IMR-90 (cell line): ENCODE measurements around the gene SLC26A1. TPM values are rescaled to one million over a fixed set of nuclear protein-coding genes. Genes with fewer than 3 reads are reported as not detected.

Experiments used
- ATAC-seq: fragments of 200-7000 bp; cut with Tn5 transposase; 2 replicates; pipeline ENCODE4 v1.9.1; 2020; ENCODE audit warnings: low read depth, mild to moderate bottlenecking, moderate library complexity
- BruUV-seq: library from RNA; stranded (reverse); fragments of 400-500 nt; replicated peaks from 2 replicates; lab custom pipeline; 2021; lab: Mats Ljungman, UMichigan
- CTCF ChIA-PET: fragments of 300-600 bp; formaldehyde crosslinking; extraction: SDS; loops from one replicate; lab custom pipeline; 2021; ENCODE audit warnings: antibody characterized with exemption; lab: Yijun Ruan, JAX
- POLR2A ChIA-PET: fragments of 300-600 bp; sonication (Branson Sonifier 250); formaldehyde crosslinking; loops from one replicate; lab custom pipeline; 2022; ENCODE audit warnings: antibody characterized with exemption; ENCODE audit not compliant: unreplicated experiment; lab: Charles Lee
- DNase-seq: peaks from one replicate; pipeline ENCODE4 v3.0.0; 2013
- H2AFZ ChIP-seq: replicated peaks from 2 replicates; pipeline ENCODE3; 2013; ENCODE audit warnings: low read length, mild to moderate bottlenecking; ENCODE audit not compliant: poor library complexity
- H2AK5ac ChIP-seq: 2 replicates; pipeline ENCODE4 v1.6.1; 2013; ENCODE audit warnings: low read depth, low read length, inconsistent platforms
- H2AK9ac ChIP-seq: replicated peaks from 2 replicates; pipeline ENCODE3; 2013; ENCODE audit warnings: mild to moderate bottlenecking, low read depth, low read length, moderate library complexity; ENCODE audit not compliant: poor library complexity
- H2BK120ac ChIP-seq: 2 replicates; pipeline ENCODE4 v1.6.1; 2013; ENCODE audit warnings: low read depth, low read length, inconsistent platforms
- H2BK15ac ChIP-seq: 3 replicates; pipeline ENCODE4 v1.6.1; 2013; ENCODE audit warnings: low read depth, low read length, inconsistent platforms
- H2BK20ac ChIP-seq: 2 replicates; pipeline ENCODE4 v1.6.1; 2013; ENCODE audit warnings: low read depth, mild to moderate bottlenecking, inconsistent platforms, low read length, moderate library complexity
- H2BK5ac ChIP-seq: 2 replicates; pipeline ENCODE4 v1.6.1; 2013; ENCODE audit warnings: mild to moderate bottlenecking, low read depth, low read length, inconsistent platforms; ENCODE audit not compliant: poor library complexity, severe bottlenecking
- H3K14ac ChIP-seq: replicated peaks from 2 replicates; pipeline ENCODE4 v1.6.1; 2013; ENCODE audit warnings: low read depth, low read length, inconsistent platforms
- H3K18ac ChIP-seq: 2 replicates; pipeline ENCODE4 v1.6.1; 2013; ENCODE audit warnings: low read depth, low read length, control low read depth
- H3K23ac ChIP-seq: 2 replicates; pipeline ENCODE4 v1.6.1; 2013; ENCODE audit warnings: low read depth, low read length, inconsistent platforms
- H3K27ac ChIP-seq: 2 replicates; pipeline ENCODE4 v1.5.1; 2013; ENCODE audit warnings: mild to moderate bottlenecking, control low read depth, low read length; ENCODE audit not compliant: insufficient read depth
- H3K27me3 ChIP-seq: 2 replicates; pipeline ENCODE4 v1.6.1; 2013; ENCODE audit warnings: low read length; ENCODE audit not compliant: control insufficient read depth, insufficient read depth
- H3K36me3 ChIP-seq: 2 replicates; pipeline ENCODE4 v1.6.1; 2013; ENCODE audit warnings: low read length, mixed read lengths; ENCODE audit not compliant: control insufficient read depth, insufficient read depth
- H3K4ac ChIP-seq: 2 replicates; pipeline ENCODE4 v1.6.1; 2013; ENCODE audit warnings: low read depth, low read length, inconsistent platforms
- H3K4me1 ChIP-seq: 2 replicates; pipeline ENCODE4 v1.6.1; 2013; ENCODE audit warnings: low read length, mixed read lengths; ENCODE audit not compliant: control insufficient read depth, insufficient read depth
- H3K4me2 ChIP-seq: 2 replicates; pipeline ENCODE4 v1.6.1; 2013; ENCODE audit warnings: low read depth, mild to moderate bottlenecking, control low read depth, low read length, moderate library complexity
- H3K4me3 ChIP-seq: 2 replicates; pipeline ENCODE4 v1.5.1; 2013; ENCODE audit warnings: low read depth, mild to moderate bottlenecking, control low read depth, low read length, moderate library complexity; ENCODE audit not compliant: insufficient read depth
- H3K56ac ChIP-seq: 2 replicates; pipeline ENCODE4 v1.6.1; 2013; ENCODE audit warnings: low read length, inconsistent platforms; ENCODE audit not compliant: insufficient read depth; ENCODE audit errors: extremely low read depth
- H3K79me1 ChIP-seq, 2 experiments: 2 replicates each; pipeline ENCODE4 v1.6.1; 2013; ENCODE audit warnings: low read length in 2 of 2, inconsistent platforms in 1 of 2, low read depth in 1 of 2
- H3K9ac ChIP-seq: 2 replicates; pipeline ENCODE4 v1.6.1; 2013; ENCODE audit warnings: low read depth, low read length, control low read depth
- H3K9me1 ChIP-seq: 2 replicates; pipeline ENCODE4 v1.6.1; 2013; ENCODE audit warnings: low read length, inconsistent platforms; ENCODE audit not compliant: insufficient read depth
- H3K9me3 ChIP-seq: 2 replicates; pipeline ENCODE4 v1.6.1; 2013; ENCODE audit warnings: low read length; ENCODE audit not compliant: control insufficient read depth, insufficient read depth
- H4K20me1 ChIP-seq: 2 replicates; pipeline ENCODE4 v1.6.1; 2013; ENCODE audit warnings: low read length, inconsistent platforms; ENCODE audit not compliant: insufficient read depth
- H4K5ac ChIP-seq: 2 replicates; pipeline ENCODE4 v1.6.1; 2013; ENCODE audit warnings: mild to moderate bottlenecking, low read depth, low read length, control low read depth
- H4K8ac ChIP-seq, 2 experiments: 2 replicates each; pipeline ENCODE4 v1.6.1; 2013; ENCODE audit warnings: low read depth in 2 of 2, low read length in 2 of 2, control low read depth in 1 of 2, inconsistent platforms in 1 of 2
- H4K91ac ChIP-seq: 2 replicates; pipeline ENCODE4 v1.6.1; 2013; ENCODE audit warnings: low read depth, low read length, inconsistent platforms; ENCODE audit not compliant: insufficient read depth
- BHLHE40 ChIP-seq: fragments of 150-350 bp; IDR thresholded peaks from 2 replicates; pipeline ENCODE4 v1.6.1; 2016; ENCODE audit warnings: mild to moderate bottlenecking, low read depth, low read length
- CTCF ChIP-seq: conservative IDR thresholded peaks from 2 replicates; pipeline ENCODE4 v1.5.1; 2012; ENCODE audit warnings: mild to moderate bottlenecking, low read depth, low read length, improper control_type of control experiment
- ELK1 ChIP-seq: fragments of 150-350 bp; IDR thresholded peaks from 2 replicates; pipeline ENCODE4 v1.6.1; 2016; ENCODE audit warnings: low read depth, mild to moderate bottlenecking, low read length, moderate library complexity, borderline replicate concordance
- RAD21 ChIP-seq: IDR thresholded peaks from 2 replicates; pipeline ENCODE4 v1.6.1; 2012; ENCODE audit warnings: low read length, improper control_type of control experiment
- WGBS, 2 experiments: methylation state at CpG; one replicate each; pipeline versions ENCODE4 v1.1.5 to v1.1.7; 2013; ENCODE audit warnings: missing lambda C conversion rate in 2 of 2; ENCODE audit not compliant: insufficient read length in 1 of 2; ENCODE audit errors: extremely low coverage in 2 of 2; 5-methylcytosine and 5-hydroxymethylcytosine counted together
- dilution Hi-C: fragments of 300-500 bp; cut with HindIII; formaldehyde crosslinking; loops from one replicate; pipeline ENCODE4 v1.14.3; 2018; ENCODE audit warnings: low sequenced_read_pairs; ENCODE audit not compliant: unreplicated experiment
- in situ Hi-C: fragments of 300-500 bp; cut with MboI; formaldehyde crosslinking; loops from 3 replicates; pipeline ENCODE4 v1.14.3; 2019; ENCODE audit warnings: low sequenced_read_pairs, inconsistent platforms, mixed read lengths
- intact Hi-C: fragments of 100-400 bp; cut with micrococcal nuclease; formaldehyde crosslinking; loops from 2 replicates; pipeline ENCODE4 v1.10.0; 2022
- polyA plus RNA-seq, 3 experiments: library from polyadenylated mRNA; depleted of rRNA; stranded (reverse); fragments of >200 nt; gene quantifications; 2 replicates each; pipeline ENCODE4 v1.2.3, GENCODE V29; 2012; ENCODE audit warnings: low replicate concordance in 1 of 3
- total RNA-seq: library from RNA; depleted of rRNA; stranded (reverse); fragments of >200 nt; gene quantifications from 2 replicates; pipeline ENCODE4 v1.2.3, GENCODE V29; 2012

The SLC26A1 gene
- total and polyA plus RNA-seq, 2 of the 4 experiments (the other 2 are of a cell fraction): 0.09 TPM; not detected in 1

- Histone ChIP-seq H2AFZ (no peak overlapping the region), H3K79me1 (peaks cover 5 to 21% of the 10 kb centered on the region in 2 experiments; a peak in 1 of 4 replicates), H3K23ac (no peak overlapping the region), H2BK5ac (no peak overlapping the region), H2AK5ac (no peak overlapping the region), H3K9ac (no peak overlapping the region), H3K27ac (no peak overlapping the region), H3K9me1 (peaks cover 11% of the 10 kb centered on the region), H3K9me3 (no peaks in the 10 kb centered on the region), H3K36me3 (no peaks in the 10 kb centered on the region), H3K27me3 (no peaks in the 10 kb centered on the region), H3K14ac (no peak overlapping the region), H3K18ac (no peak overlapping the region), H4K20me1 (no peaks in the 10 kb centered on the region), H3K56ac (no peak overlapping the region), H3K4ac (no peak overlapping the region), H3K4me1 (peaks cover 11% of the 10 kb centered on the region; the same call in 1 of the 2 replicates), H2BK20ac (no peak overlapping the region), H3K4me3 (no peak overlapping the region), H2BK120ac (no peak overlapping the region), H4K5ac (no peak overlapping the region), H4K91ac (no peak overlapping the region), H4K8ac (no peak overlapping the region), H2AK9ac (no peak overlapping the region), H2BK15ac (no peak overlapping the region), H3K4me2 (no peak overlapping the region)
- POLR2A ChIA-PET: no interaction called here
- intact Hi-C loops (no loop called here), in situ Hi-C loops (no loop called here), dilution Hi-C loops (no loop called here)
- DNase-seq (no peak), ATAC-seq (no peak)
- CTCF ChIA-PET: no interaction called here
- TF ChIP-seq CTCF (no peak), BHLHE40 (no peak), RAD21 (no peak), ELK1 (no peak)
- 29% methylated on average over 1 of the region's 17 CpGs; no CpG with 5 or more reads in 1 of the 2 experiments for WGBS, 2 experiments
- BruUV-seq: no TSS peak
Observed at GRCh38 chr4:982291-982690, 10.9 kb downstream of the SLC26A1 start.
